GM12874 (cell line): ENCODE data around the gene ULK4.

Experiments used
- CTCF ChIP-seq: IDR thresholded peaks from 2 replicates; pipeline ENCODE4 v1.5.1; 2011; ENCODE audit warnings: low read depth, mild to moderate bottlenecking, control low read depth, low read length, moderate library complexity; ENCODE audit not compliant: insufficient read depth

The ULK4 gene

GRCh38 chr3:41320953-41321641 lies 640.8 kb downstream of the ULK4 start:
- TF ChIP-seq CTCF, result no peak

GRCh38 chr3:41318520-41318919 lies 643.4 kb downstream of the ULK4 start:
- TF ChIP-seq CTCF, result no peak

GRCh38 chr3:41317718-41318117 lies 644.2 kb downstream of the ULK4 start:
- TF ChIP-seq CTCF, result no peak

GRCh38 chr3:41317298-41317697 lies 644.6 kb downstream of the ULK4 start:
- no peak for TF ChIP-seq CTCF

- no peak for TF ChIP-seq CTCF
Measured at GRCh38 chr3:41315126-41315525, 646.8 kb downstream of the ULK4 start.

GRCh38 chr3:41308119-41308518 lies 653.8 kb downstream of the ULK4 start:
- TF ChIP-seq CTCF, result no peak

- TF ChIP-seq CTCF, result no peak
Measured at GRCh38 chr3:41307065-41307464, 654.8 kb downstream of the ULK4 start.
